Lung (tissue), 12 donors: ENCODE results near the gene ETV6. TPM values are rescaled to one million over a fixed set of nuclear protein-coding genes. Genes with fewer than 3 reads are reported as not detected.

Experiments
- ATAC-seq: fragments of 200-7000 bp; cut with Tn5 transposase; one replicate; pipeline ENCODE4 v1.9.1; 2020; ENCODE audit warnings: moderate number of reproducible peaks; ENCODE audit not compliant: insufficient read depth, low FRiP score
- DNase-seq, 3 donors: peaks; one replicate each; pipeline ENCODE4 v3.0.0-alpha.2; 2013 to 2017
- H3K27ac ChIP-seq, 2 donors: one replicate each; pipeline ENCODE4 v1.5.1; 2013; ENCODE audit warnings: mild to moderate bottlenecking in 2 of 2, moderate library complexity in 2 of 2, control low read depth in 1 of 2, inconsistent platforms in 1 of 2, low read depth in 1 of 2, low read length in 1 of 2
- H3K27me3 ChIP-seq, 3 donors: one replicate each; pipeline ENCODE4 v1.5.1; 2013; ENCODE audit warnings: low read length in 2 of 3; ENCODE audit not compliant: control insufficient read depth in 3 of 3, insufficient read depth in 3 of 3
- H3K36me3 ChIP-seq, 4 donors: one replicate each; pipeline ENCODE4 v1.5.1; 2013; ENCODE audit warnings: low read length in 4 of 4, mild to moderate bottlenecking in 1 of 4, moderate library complexity in 1 of 4; ENCODE audit not compliant: control insufficient read depth in 4 of 4, insufficient read depth in 4 of 4
- H3K4me1 ChIP-seq, 5 donors: one replicate each; pipeline ENCODE4 v1.5.1; 2013; ENCODE audit warnings: low read length in 5 of 5, mild to moderate bottlenecking in 2 of 5, moderate library complexity in 1 of 5; ENCODE audit not compliant: control insufficient read depth in 5 of 5, insufficient read depth in 5 of 5
- H3K4me3 ChIP-seq: one replicate; pipeline ENCODE4 v1.5.1; 2013; ENCODE audit warnings: mild to moderate bottlenecking, control low read depth, moderate library complexity
- H3K9ac ChIP-seq, 2 donors: one replicate each; pipeline ENCODE4 v1.5.1; 2013; ENCODE audit warnings: low read length in 2 of 2, control low read depth in 1 of 2; ENCODE audit not compliant: insufficient read depth in 1 of 2
- H3K9me3 ChIP-seq, 4 donors: one replicate each; pipeline ENCODE4 v1.5.1; 2013; ENCODE audit warnings: low read length in 3 of 4, mild to moderate bottlenecking in 1 of 4, moderate library complexity in 1 of 4; ENCODE audit not compliant: control insufficient read depth in 4 of 4, insufficient read depth in 3 of 4
- CTCF ChIP-seq: IDR thresholded peaks from 2 replicates; pipeline ENCODE4 v1.5.1; 2012; ENCODE audit warnings: mild to moderate bottlenecking; ENCODE audit errors: control extremely low read depth, extremely low read depth
- WGBS, 2 donors: extraction: QIAGEN DNeasy Blood & Tissue Kit; methylation state at CpG; one replicate each; pipeline ENCODE4 v1.1.7; 2013; 5-methylcytosine and 5-hydroxymethylcytosine counted together
- polyA plus RNA-seq, 2 donors: library from polyadenylated mRNA; stranded (reverse); fragments of 200-250 nt; gene quantifications; one replicate each; pipeline ENCODE4 v1.2.1, GENCODE V29; 2013
- total RNA-seq, 2 donors: library from RNA; depleted of rRNA in 1 of 2; stranded (reverse); fragments of >200 nt in 1 of 2; gene quantifications; one replicate each; pipeline ENCODE4 v1.2.1, GENCODE V29; 2014 to 2021
- donor health status: control.
- donor health status: control.
- donor health status: Bipolar disorder and iron deficiency.
- donor health status: healthy.
- donor health status: DM: yes; HTN: yes; CAD: no.

The ETV6 gene
- total and polyA plus RNA-seq, 4 donors, result 8.6 to 45.7 (median 13.6) TPM

GRCh38 chr12:11891346-11891745 lies 241.9 kb downstream of the ETV6 start:
- H3K27ac ChIP-seq, result no peak overlapping the region
- H3K4me3 ChIP-seq, result no peak overlapping the region
- no peak overlapping the region for H3K9ac ChIP-seq
- peaks cover 0 to 5% (median 0%) of the 10 kb centered on the region in 5 donors for H3K4me1 ChIP-seq
- peaks cover 8 to 21% (median 12%) of the 10 kb centered on the region in 4 donors for H3K36me3 ChIP-seq
- 35 to 69% methylated on average over 4 of the region's 4 CpGs for WGBS, 2 donors
- no peak for TF ChIP-seq CTCF
- DNase-seq (no peak), ATAC-seq (no peak)
- no peaks in the 10 kb centered on the region for H3K9me3 ChIP-seq
- H3K27me3 ChIP-seq, result no peaks in the 10 kb centered on the region

DNA sequence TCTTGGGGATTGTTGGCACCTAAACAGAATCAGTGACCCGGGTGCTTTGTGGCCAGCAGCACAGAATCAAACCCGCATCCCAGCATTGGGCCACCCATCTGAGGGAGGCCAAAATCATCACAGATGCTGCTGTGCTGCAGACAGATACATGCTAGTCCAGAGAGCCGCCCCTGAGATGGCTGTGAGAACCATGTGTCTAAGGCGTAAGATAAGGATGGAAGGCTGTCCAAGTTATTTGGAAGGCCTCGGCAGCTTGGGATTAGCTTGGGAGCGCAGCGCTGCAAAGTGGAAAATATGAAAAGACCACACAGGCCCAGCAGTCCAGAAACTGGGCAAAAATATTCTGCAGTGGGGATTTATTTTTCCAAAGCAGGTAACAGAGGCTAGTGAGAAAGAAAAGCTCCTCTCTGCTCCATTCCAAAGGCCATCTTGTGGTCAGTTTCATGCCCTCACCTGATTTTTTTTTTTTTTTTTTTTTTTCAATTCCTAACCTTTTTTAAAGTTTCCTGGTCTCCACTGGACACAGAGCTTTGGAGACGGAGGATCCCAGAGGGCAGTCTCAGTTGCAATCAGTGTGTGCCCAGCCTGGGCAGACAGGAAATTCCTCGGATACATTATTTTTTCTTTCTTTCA lies 242.4 kb downstream of the ETV6 start:
- ATAC-seq (no peak), DNase-seq (peak in 1 of 3 donors; percentile 50)
- no peak for TF ChIP-seq CTCF
- Histone ChIP-seq H3K36me3 (peaks cover 5 to 19% (median 10%) of the 10 kb centered on the region in 4 donors), H3K4me1 (peaks cover 0 to 5% (median 0%) of the 10 kb centered on the region in 5 donors), H3K27ac (no peak overlapping the region), H3K9ac (no peak overlapping the region), H3K9me3 (no peaks in the 10 kb centered on the region), H3K4me3 (no peak overlapping the region), H3K27me3 (no peaks in the 10 kb centered on the region)
- 79 to 80% methylated on average over 9 of the region's 9 CpGs for WGBS, 2 donors

DNA sequence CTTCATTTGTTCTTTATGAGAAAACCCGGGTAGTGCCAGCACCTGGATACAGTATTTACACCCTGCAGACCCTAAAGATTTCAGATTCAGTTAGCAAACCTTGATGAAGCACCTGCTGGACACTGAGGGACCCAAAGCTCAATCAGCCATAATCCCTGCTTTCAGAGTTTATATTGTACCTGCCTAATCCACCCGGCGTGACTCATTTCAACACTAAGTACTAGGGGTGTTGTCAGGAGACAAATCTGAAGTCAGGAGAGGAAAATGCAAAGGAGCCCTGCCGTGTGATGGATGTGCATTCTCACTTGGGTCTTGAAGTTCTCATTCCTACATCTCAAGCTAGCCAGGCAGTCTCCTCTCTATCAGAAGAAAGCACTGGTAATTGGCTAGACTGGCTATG lies 244.5 kb downstream of the ETV6 start:
- H3K36me3 ChIP-seq, result peaks cover 0 to 17% (median 0%) of the 10 kb centered on the region in 4 donors
- no peaks in the 10 kb centered on the region for H3K27me3 ChIP-seq
- TF ChIP-seq CTCF, result no peak
- no peak overlapping the region for H3K9ac ChIP-seq
- H3K27ac ChIP-seq, result no peak overlapping the region
- no peak overlapping the region for H3K4me3 ChIP-seq
- DNase-seq (no peak), ATAC-seq (no peak)
- WGBS, 2 donors, result 94 to 96% methylated on average over 4 of the region's 4 CpGs
- H3K4me1 ChIP-seq, result peaks cover 0 to 5% (median 0%) of the 10 kb centered on the region in 5 donors
- no peaks in the 10 kb centered on the region for H3K9me3 ChIP-seq

DNA sequence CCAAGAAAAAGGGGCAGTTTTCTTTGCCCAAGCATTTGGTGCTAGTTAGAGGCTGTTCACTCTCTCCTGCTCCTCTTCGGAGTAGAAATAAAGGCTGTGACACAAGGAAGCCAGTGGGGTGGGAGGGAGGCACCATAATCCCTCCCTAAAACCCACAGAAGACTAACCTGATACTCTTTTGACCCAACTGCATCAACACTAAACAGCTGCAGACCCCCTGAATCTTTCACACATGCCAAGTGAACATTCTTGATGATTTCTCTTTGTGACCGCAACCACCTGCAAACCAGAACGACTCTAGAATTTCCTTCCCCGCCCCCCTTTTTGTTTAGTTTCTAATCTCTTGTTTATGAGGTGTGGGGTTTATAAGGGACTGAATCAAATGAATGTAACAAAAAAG lies 245.4 kb downstream of the ETV6 start:
- ATAC-seq (no peak), DNase-seq (no peak)
- H3K27me3 ChIP-seq, result no peaks in the 10 kb centered on the region
- peaks cover 0 to 17% (median 0%) of the 10 kb centered on the region in 4 donors for H3K36me3 ChIP-seq
- no peak overlapping the region for H3K4me3 ChIP-seq
- H3K4me1 ChIP-seq, result peaks cover 0 to 5% (median 0%) of the 10 kb centered on the region in 5 donors
- 75 to 82% methylated on average over 4 of the region's 4 CpGs for WGBS, 2 donors
- no peaks in the 10 kb centered on the region for H3K9me3 ChIP-seq
- TF ChIP-seq CTCF, result no peak
- no peak overlapping the region for H3K27ac ChIP-seq
- H3K9ac ChIP-seq, result no peak overlapping the region
